ENCODE measurements around the gene TMEM217. TPM values are rescaled to one million over a fixed set of nuclear protein-coding genes. Genes with fewer than 3 reads are reported as not detected.
A peak's percentile ranks its signal among the peaks of the same experiment; 100 is the strongest.

TMEM217 gene
- total RNA-seq, 5 donors from 2014 or later (not counting 1 experiment from before 2014, with no cell fraction given) = 0.22 to 1.3 (median 0.49) TPM

DNA sequence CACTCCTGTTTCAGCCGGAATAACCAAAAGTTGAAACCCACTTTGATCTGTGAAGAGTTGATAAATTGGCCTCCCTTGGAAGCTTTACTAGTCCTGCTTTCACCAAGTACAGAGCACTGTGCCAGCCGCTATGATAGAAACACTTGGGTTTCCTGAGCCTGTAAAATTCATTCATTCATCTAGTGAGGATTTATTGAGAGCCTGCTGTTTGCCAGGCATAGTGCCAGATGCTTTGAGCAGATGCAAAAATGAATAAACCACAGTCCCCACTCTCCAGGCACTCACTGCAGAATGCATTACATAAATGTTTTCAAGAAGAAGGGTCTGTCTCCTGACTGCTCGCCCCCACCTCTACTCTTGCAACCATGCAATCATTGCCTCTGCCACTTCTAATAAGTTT lies 25.3 kb upstream of the TMEM217 start:
- ChIA-PET POLR2A (no interaction called here), CTCF (no interaction called here)
- H3K27ac Mint-ChIP-seq = no peak overlapping the region
- DNase-seq = no peak
- Histone ChIP-seq H3K4me1 (ENCODE audit: control insufficient read depth in 1 of 2, extremely low read depth in 1 of 2, insufficient read depth in 2 of 2, low read length in 2 of 2) (peaks cover 0 to under 1% of the 10 kb centered on the region in 2 experiments), H3K36me3 (ENCODE audit: control insufficient read depth in 2 of 2, extremely low read depth in 1 of 2, insufficient read depth in 1 of 2, low read length in 1 of 2) (peaks cover 22 to 78% of the 10 kb centered on the region in 2 donors), H3K4me3 (ENCODE audit: control insufficient read depth in 1 of 2, extremely low read depth in 1 of 2, low read length in 1 of 2) (no peak overlapping the region), H3K27ac (ENCODE audit: low read length) (no peak overlapping the region), H3K9me3 (no peaks in the 10 kb centered on the region), H3K27me3 (replicated peaks in 1 of 2; ENCODE audit: control insufficient read depth in 2 of 2, extremely low read depth in 1 of 2, insufficient read depth in 2 of 2, low read length in 1 of 2) (no peaks in the 10 kb centered on the region)
- 71% methylated on average over 1 of the region's 3 CpGs for WGBS (ENCODE audit: insufficient coverage)
- no peak for ATAC-seq (replicated peaks in 1 of 4)
- no peaks in the 10 kb centered on the region for H3K27me3 Mint-ChIP-seq
- H3K4me1 Mint-ChIP-seq = peaks cover 0 to 12% (median 10%) of the 10 kb centered on the region in 3 donors
- no peaks in the 10 kb centered on the region for H3K9me3 Mint-ChIP-seq
- H3K4me3 Mint-ChIP-seq = no peak overlapping the region
- peaks cover 66% of the 10 kb centered on the region for H3K36me3 Mint-ChIP-seq

DNA sequence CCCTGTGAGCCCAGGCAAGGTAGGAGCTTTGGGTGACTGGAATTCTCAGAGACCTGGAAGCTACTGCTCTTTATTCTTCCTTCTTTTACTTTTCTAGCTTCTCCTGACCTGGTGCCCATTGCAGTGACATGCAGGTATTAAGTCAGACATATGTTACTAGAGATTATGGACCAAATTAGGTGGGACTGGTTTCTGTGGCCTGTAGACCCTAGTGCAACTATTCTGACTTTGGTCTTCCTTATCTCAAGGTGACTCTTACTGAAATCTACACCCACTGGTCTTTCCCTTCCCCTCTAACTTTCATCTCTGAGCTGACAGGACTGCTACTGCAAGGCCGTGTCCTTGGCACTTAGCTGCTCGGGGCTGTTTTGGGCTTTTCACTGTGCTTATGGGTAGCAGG lies 24.4 kb upstream of the TMEM217 start:
- ATAC-seq (replicated peaks in 1 of 4) = no peak
- H3K27ac ChIP-seq (ENCODE audit: low read length) = no peak overlapping the region
- Mint-ChIP-seq H3K36me3 (peaks cover 61% of the 10 kb centered on the region), H3K9me3 (no peaks in the 10 kb centered on the region), H3K27me3 (no peaks in the 10 kb centered on the region), H3K4me1 (peaks cover 7 to 13% (median 8%) of the 10 kb centered on the region in 3 donors), H3K27ac (no peak overlapping the region), H3K4me3 (no peak overlapping the region)
- H3K9me3 ChIP-seq = no peaks in the 10 kb centered on the region
- CTCF ChIA-PET = interaction anchor here in 1 of 2 donors (0.6 kb wide), 1 partner anchor 689 kb away, joined by 3 read pairs; no protein-coding TSS in a partner anchor
- H3K27me3 ChIP-seq (replicated peaks in 1 of 2; ENCODE audit: control insufficient read depth in 2 of 2, extremely low read depth in 1 of 2, insufficient read depth in 2 of 2, low read length in 1 of 2) = no peaks in the 10 kb centered on the region
- 100% methylated on average over 2 of the region's 2 CpGs for WGBS (ENCODE audit: insufficient coverage)
- POLR2A ChIA-PET = interaction anchor here in 1 of 2 donors (0.7 kb wide), 1 partner anchor 628 kb away, joined by 3 read pairs; no protein-coding TSS in a partner anchor
- H3K4me3 ChIP-seq (ENCODE audit: control insufficient read depth in 1 of 2, extremely low read depth in 1 of 2, low read length in 1 of 2) = no peak overlapping the region
- peaks cover 0 to 5% of the 10 kb centered on the region in 2 experiments for H3K4me1 ChIP-seq (ENCODE audit: control insufficient read depth in 1 of 2, extremely low read depth in 1 of 2, insufficient read depth in 2 of 2, low read length in 2 of 2)
- H3K36me3 ChIP-seq (ENCODE audit: control insufficient read depth in 2 of 2, extremely low read depth in 1 of 2, insufficient read depth in 1 of 2, low read length in 1 of 2) = peaks cover 22 to 75% of the 10 kb centered on the region in 2 donors
- DNase-seq = no peak

- no peak for ATAC-seq (replicated peaks in 1 of 4)
- H3K27me3 ChIP-seq (replicated peaks in 1 of 2; ENCODE audit: control insufficient read depth in 2 of 2, extremely low read depth in 1 of 2, insufficient read depth in 2 of 2, low read length in 1 of 2) = no peaks in the 10 kb centered on the region
- H3K4me3 ChIP-seq (ENCODE audit: control insufficient read depth in 1 of 2, extremely low read depth in 1 of 2, low read length in 1 of 2) = no peak overlapping the region
- H3K9me3 Mint-ChIP-seq = no peaks in the 10 kb centered on the region
- H3K9me3 ChIP-seq = no peaks in the 10 kb centered on the region
- no peak overlapping the region for H3K27ac Mint-ChIP-seq
- POLR2A ChIA-PET = no interaction called here
- peaks cover 55% of the 10 kb centered on the region for H3K36me3 Mint-ChIP-seq
- DNase-seq = no peak
- H3K4me1 ChIP-seq (ENCODE audit: control insufficient read depth in 1 of 2, extremely low read depth in 1 of 2, insufficient read depth in 2 of 2, low read length in 2 of 2) = peaks cover 3 to 8% of the 10 kb centered on the region in 2 experiments
- H3K4me3 Mint-ChIP-seq = no peak overlapping the region
- WGBS (ENCODE audit: insufficient coverage) = 86% methylated on average over 7 of the region's 8 CpGs
- peaks cover 19 to 24% (median 23%) of the 10 kb centered on the region in 3 donors for H3K4me1 Mint-ChIP-seq
- CTCF ChIA-PET = no interaction called here
- no peaks in the 10 kb centered on the region for H3K27me3 Mint-ChIP-seq
- peaks cover 16 to 64% of the 10 kb centered on the region in 2 donors for H3K36me3 ChIP-seq (ENCODE audit: control insufficient read depth in 2 of 2, extremely low read depth in 1 of 2, insufficient read depth in 1 of 2, low read length in 1 of 2)
- no peak overlapping the region for H3K27ac ChIP-seq (ENCODE audit: low read length)
These were observed 22.4 kb upstream of the TMEM217 start for GRCh38 chr6:37280162-37280887.

- peaks cover 50% of the 10 kb centered on the region for H3K36me3 Mint-ChIP-seq
- WGBS (ENCODE audit: insufficient coverage) = 98% methylated on average over 9 of the region's 9 CpGs
- no peak overlapping the region for H3K4me3 Mint-ChIP-seq
- peaks cover 23 to 29% (median 28%) of the 10 kb centered on the region in 3 donors for H3K4me1 Mint-ChIP-seq
- Histone ChIP-seq H3K9me3 (no peaks in the 10 kb centered on the region), H3K27me3 (replicated peaks in 1 of 2; ENCODE audit: control insufficient read depth in 2 of 2, extremely low read depth in 1 of 2, insufficient read depth in 2 of 2, low read length in 1 of 2) (no peaks in the 10 kb centered on the region), H3K36me3 (ENCODE audit: control insufficient read depth in 2 of 2, extremely low read depth in 1 of 2, insufficient read depth in 1 of 2, low read length in 1 of 2) (peaks cover 13 to 57% of the 10 kb centered on the region in 2 donors), H3K4me3 (ENCODE audit: control insufficient read depth in 1 of 2, extremely low read depth in 1 of 2, low read length in 1 of 2) (no peak overlapping the region), H3K4me1 (ENCODE audit: control insufficient read depth in 1 of 2, extremely low read depth in 1 of 2, insufficient read depth in 2 of 2, low read length in 2 of 2) (peaks cover 3 to 8% of the 10 kb centered on the region in 2 experiments), H3K27ac (ENCODE audit: low read length) (no peak overlapping the region)
- no peaks in the 10 kb centered on the region for H3K9me3 Mint-ChIP-seq
- no peak overlapping the region for H3K27ac Mint-ChIP-seq
- DNase-seq (no peak), ATAC-seq (replicated peaks in 1 of 4) (no peak)
- CTCF ChIA-PET = no interaction called here
- POLR2A ChIA-PET = interaction anchor here in 1 of 2 donors (0.6 kb wide), 1 partner anchor 32 kb away, joined by 4 read pairs; no protein-coding TSS in a partner anchor
- H3K27me3 Mint-ChIP-seq = no peaks in the 10 kb centered on the region
These were observed 21.6 kb upstream of the TMEM217 start for GRCh38 chr6:37279366-37280134.

GRCh38 chr6:37277001-37277409 lies 19.1 kb upstream of the TMEM217 start:
- Mint-ChIP-seq H3K36me3 (peaks cover 37% of the 10 kb centered on the region), H3K4me3 (no peak overlapping the region), H3K9me3 (no peaks in the 10 kb centered on the region), H3K4me1 (peaks cover 45 to 53% (median 48%) of the 10 kb centered on the region in 3 donors), H3K27me3 (no peaks in the 10 kb centered on the region), H3K27ac (no peak overlapping the region)
- Histone ChIP-seq H3K27me3 (replicated peaks in 1 of 2; ENCODE audit: control insufficient read depth in 2 of 2, extremely low read depth in 1 of 2, insufficient read depth in 2 of 2, low read length in 1 of 2) (no peaks in the 10 kb centered on the region), H3K4me1 (ENCODE audit: control insufficient read depth in 1 of 2, extremely low read depth in 1 of 2, insufficient read depth in 2 of 2, low read length in 2 of 2) (peaks cover 10 to 11% of the 10 kb centered on the region in 2 experiments), H3K27ac (ENCODE audit: low read length) (no peak overlapping the region), H3K9me3 (no peaks in the 10 kb centered on the region), H3K4me3 (ENCODE audit: control insufficient read depth in 1 of 2, extremely low read depth in 1 of 2, low read length in 1 of 2) (no peak overlapping the region), H3K36me3 (ENCODE audit: control insufficient read depth in 2 of 2, extremely low read depth in 1 of 2, insufficient read depth in 1 of 2, low read length in 1 of 2) (peaks cover 8 to 32% of the 10 kb centered on the region in 2 donors)
- CTCF ChIA-PET = interaction anchor here in 1 of 2 donors (0.9 kb wide), 1 partner anchor 67 kb away, joined by 3 read pairs; no protein-coding TSS in a partner anchor
- DNase-seq (peak in 1 of 35 experiments; percentile 3), ATAC-seq (replicated peaks in 1 of 4) (peak in 2 of 4 experiments; percentile 38 to 63)
- POLR2A ChIA-PET = no interaction called here
- WGBS (ENCODE audit: insufficient coverage) = 83% methylated on average over 1 of the region's 6 CpGs

GRCh38 chr6:37275350-37275749 lies 17.4 kb upstream of the TMEM217 start:
- no peak overlapping the region for H3K4me3 Mint-ChIP-seq
- Histone ChIP-seq H3K4me1 (ENCODE audit: control insufficient read depth in 1 of 2, extremely low read depth in 1 of 2, insufficient read depth in 2 of 2, low read length in 2 of 2) (peaks cover 10 to 11% of the 10 kb centered on the region in 2 experiments), H3K27me3 (replicated peaks in 1 of 2; ENCODE audit: control insufficient read depth in 2 of 2, extremely low read depth in 1 of 2, insufficient read depth in 2 of 2, low read length in 1 of 2) (no peaks in the 10 kb centered on the region), H3K27ac (ENCODE audit: low read length) (no peak overlapping the region), H3K36me3 (ENCODE audit: control insufficient read depth in 2 of 2, extremely low read depth in 1 of 2, insufficient read depth in 1 of 2, low read length in 1 of 2) (peaks cover 3 to 18% of the 10 kb centered on the region in 2 donors), H3K4me3 (ENCODE audit: control insufficient read depth in 1 of 2, extremely low read depth in 1 of 2, low read length in 1 of 2) (no peak overlapping the region), H3K9me3 (no peaks in the 10 kb centered on the region)
- no peak for ATAC-seq (replicated peaks in 1 of 4)
- H3K9me3 Mint-ChIP-seq = no peaks in the 10 kb centered on the region
- no peaks in the 10 kb centered on the region for H3K27me3 Mint-ChIP-seq
- WGBS (ENCODE audit: insufficient coverage) = 88% methylated on average over 1 of the region's 1 CpG
- POLR2A ChIA-PET = no interaction called here
- H3K36me3 Mint-ChIP-seq = peaks cover 31% of the 10 kb centered on the region
- peaks cover 50 to 61% (median 58%) of the 10 kb centered on the region in 3 donors for H3K4me1 Mint-ChIP-seq
- no peak for DNase-seq
- H3K27ac Mint-ChIP-seq = no peak overlapping the region
- CTCF ChIA-PET = no interaction called here

All from T-cell (primary cell).